ENCODE measurements around the gene RWDD2A. TPM values are rescaled to one million over a fixed set of nuclear protein-coding genes. Genes with fewer than 3 reads are reported as not detected.

RWDD2A gene
- total and polyA plus RNA-seq, 2 of the 8 experiments (the other 6 are each of a cell fraction or from before 2014, with no cell fraction given) = 2.1 to 3.6 TPM

DNA sequence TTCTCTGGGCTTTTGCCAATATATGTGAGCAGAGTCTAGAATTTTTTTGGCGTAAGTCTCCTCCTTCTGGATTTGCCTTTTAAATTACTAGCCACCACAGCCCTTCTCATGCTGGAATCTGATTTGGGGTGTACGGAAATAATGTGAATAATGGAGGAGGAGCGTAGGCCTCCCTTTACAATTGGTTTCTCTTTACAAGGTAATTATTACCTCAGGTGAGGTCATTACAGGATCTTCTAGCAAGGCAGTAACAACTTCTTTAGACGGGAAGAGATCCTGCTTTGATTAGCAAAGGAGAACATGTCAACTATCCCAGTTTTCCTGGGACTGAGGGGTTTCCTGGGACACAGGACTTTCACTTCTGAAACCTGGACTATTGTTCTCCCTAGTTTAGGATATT, 8.9 kb downstream of the RWDD2A start:
- no peak overlapping the region for H3K56ac ChIP-seq (replicated peaks; ENCODE audit: insufficient read length, low read depth, low read length)
- no peak overlapping the region for H4K91ac ChIP-seq (replicated peaks; ENCODE audit: insufficient read length, low read length)
- H3K4me1 ChIP-seq (replicated peaks in 1 of 4; ENCODE audit: control insufficient read depth in 3 of 4, insufficient read depth in 4 of 4, low read length in 3 of 4) = no peaks in the 10 kb centered on the region
- FAIRE-seq (no peak), DNase-seq (ENCODE audit: low read depth in 1 of 2, low spot score in 2 of 2) (no peak)
- H3K79me1 ChIP-seq (ENCODE audit: low read depth, low read length) = no peaks in the 10 kb centered on the region
- no peaks in the 10 kb centered on the region for H3K27me3 ChIP-seq (replicated peaks in 1 of 4; ENCODE audit: control insufficient read depth in 3 of 4, extremely low read depth in 1 of 4, insufficient read depth in 3 of 4, low read length in 3 of 4)
- H3K27ac ChIP-seq (ENCODE audit: low read depth, low read length) = no peak overlapping the region
- no peak overlapping the region for H3K14ac ChIP-seq (ENCODE audit: insufficient read length)
- no peak overlapping the region for H3K18ac ChIP-seq (ENCODE audit: extremely low read depth, low read length)
- no peaks in the 10 kb centered on the region for H3K79me2 ChIP-seq (ENCODE audit: control insufficient read depth in 1 of 2, insufficient read depth in 2 of 2, low read length in 2 of 2)
- TF ChIP-seq SP2 (IDR thresholded peaks at IDR 0.05; ENCODE audit: low read length) (no peak), EP300 (IDR thresholded peaks at IDR 0.05; ENCODE audit: borderline replicate concordance in 1 of 2, low read depth in 2 of 2, low read length in 2 of 2) (no peak), CHD2 (IDR thresholded peaks at IDR 0.05; ENCODE audit: low read length) (no peak), FOSL1 (IDR thresholded peaks at IDR 0.05; ENCODE audit: insufficient read depth, low read depth, low read length) (no peak), POLR2AphosphoS5 (IDR thresholded peaks at IDR 0.05; ENCODE audit: low read depth, low read length) (no peak)
- TF ChIP-seq, protein P1, sequence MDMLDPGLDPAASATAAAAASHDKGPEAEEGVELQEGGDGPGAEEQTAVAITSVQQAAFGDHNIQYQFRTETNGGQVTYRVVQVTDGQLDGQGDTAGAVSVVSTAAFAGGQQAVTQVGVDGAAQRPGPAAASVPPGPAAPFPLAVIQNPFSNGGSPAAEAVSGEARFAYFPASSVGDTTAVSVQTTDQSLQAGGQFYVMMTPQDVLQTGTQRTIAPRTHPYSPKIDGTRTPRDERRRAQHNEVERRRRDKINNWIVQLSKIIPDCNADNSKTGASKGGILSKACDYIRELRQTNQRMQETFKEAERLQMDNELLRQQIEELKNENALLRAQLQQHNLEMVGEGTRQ (IDR thresholded peaks at IDR 0.05; ENCODE audit: low read length) = no peak
- H3K4ac ChIP-seq (replicated peaks; ENCODE audit: insufficient read length, low read depth, low read length) = no peak overlapping the region
- H2BK120ac ChIP-seq (replicated peaks; ENCODE audit: low read depth, low read length) = no peak overlapping the region
- no peaks in the 10 kb centered on the region for H3K23me2 ChIP-seq (ENCODE audit: low read depth, low read length)
- H3K36me3 ChIP-seq (ENCODE audit: control insufficient read depth in 2 of 4, insufficient read depth in 4 of 4, low read length in 3 of 4) = no peaks in the 10 kb centered on the region
- no peak overlapping the region for H2AFZ ChIP-seq (ENCODE audit: low read length)
- H3K9ac ChIP-seq (replicated peaks in 1 of 4; ENCODE audit: extremely low read depth in 1 of 4, low read depth in 3 of 4, low read length in 3 of 4) = no peak overlapping the region
- 92% methylated on average over 4 of the region's 4 CpGs; no CpG with 5 or more reads in 1 of the 2 experiments for WGBS, 2 experiments (ENCODE audit: extremely low coverage in 1 of 2, insufficient coverage in 1 of 2, insufficient read length in 1 of 2, insufficient replicate concordance in 2 of 2, low coverage in 1 of 2, low lambda C conversion rate in 2 of 2, missing lambda C conversion rate in 1 of 2)
- H2BK15ac ChIP-seq (ENCODE audit: low read length) = no peak overlapping the region
- no peak overlapping the region for H4K5ac ChIP-seq (ENCODE audit: insufficient read length, low read depth, low read length)
- no peak overlapping the region for H2BK12ac ChIP-seq (ENCODE audit: low read depth, low read length)
- H2AK5ac ChIP-seq (ENCODE audit: low read depth, low read length) = no peak overlapping the region
- ChIA-PET CTCF (ENCODE audit: partially characterized antibody) (interaction anchor here (1.7 kb wide), 1 partner anchor 309 kb away, joined by 3 read pairs; no protein-coding TSS in a partner anchor), POLR2A (ENCODE audit: partially characterized antibody) (no interaction called here)
- no peak overlapping the region for H3K4me2 ChIP-seq (ENCODE audit: insufficient read depth in 1 of 2, low read depth in 2 of 2, low read length in 2 of 2)
- H3K4me3 ChIP-seq (ENCODE audit: extremely low read depth in 1 of 4, insufficient read depth in 2 of 4, low read depth in 3 of 4, low read length in 4 of 4) = no peak overlapping the region
- no peak overlapping the region for H4K8ac ChIP-seq (ENCODE audit: extremely low read depth, insufficient read depth, low read length)
- H3K9me3 ChIP-seq (ENCODE audit: insufficient read depth in 2 of 2, low read depth in 1 of 2, low read length in 1 of 2) = no peaks in the 10 kb centered on the region
- no peak overlapping the region for H2BK20ac ChIP-seq (ENCODE audit: low read length)
- H4K20me1 ChIP-seq (replicated peaks in 1 of 2; ENCODE audit: control insufficient read depth in 1 of 2, insufficient read depth in 2 of 2, low read length in 2 of 2) = no peaks in the 10 kb centered on the region
- no peak overlapping the region for H3K23ac ChIP-seq (ENCODE audit: insufficient read length)
- H2BK5ac ChIP-seq (ENCODE audit: low read depth, low read length) = no peak overlapping the region

Data from H1 (cell line).